Esophagus squamous epithelium (tissue), 5 donors: ENCODE data around the gene RPS6KA4. TPM values are rescaled to one million over a fixed set of nuclear protein-coding genes. Genes with fewer than 3 reads are reported as not detected.

Experiments used
- DNase-seq: peaks from one replicate; lab custom pipeline; 2025; lab: John Stamatoyannopoulos, UW
- H3K27ac ChIP-seq, 4 donors: fragments of 200-600 bp; sonication (generic); one replicate each; pipeline ENCODE4 v1.5.1; 2016 to 2019; ENCODE audit warnings: mild to moderate bottlenecking in 1 of 4
- H3K27me3 ChIP-seq, 4 donors: fragments of 200-600 bp; sonication (generic); 1 replicate in 3 of 4; 2 replicates in 1 of 4; pipeline versions ENCODE4 v1.5.1 to v1.6.0; 2017 to 2021; ENCODE audit warnings: antibody characterized with exemption in 1 of 4
- H3K36me3 ChIP-seq, 3 donors: fragments of 200-600 bp; sonication (generic); one replicate each; pipeline ENCODE4 v1.5.1; 2016 to 2019
- H3K4me1 ChIP-seq, 3 donors: fragments of 200-600 bp; sonication (generic); one replicate each; pipeline ENCODE4 v1.5.1; 2017 to 2019
- H3K4me3 ChIP-seq, 4 donors: fragments of 200-600 bp; sonication (generic); 1 replicate in 3 of 4; 2 replicates in 1 of 4; pipeline ENCODE4 v1.5.1; 2016 to 2019; ENCODE audit warnings: mild to moderate bottlenecking in 2 of 4, moderate library complexity in 1 of 4
- H3K9me3 ChIP-seq, 3 donors: fragments of 200-600 bp; sonication (generic); one replicate each; pipeline ENCODE4 v1.5.1; 2016 to 2019
- POLR2A ChIP-seq, 4 donors: fragments of 450-650 bp; IDR thresholded peaks; one replicate each; pipeline ENCODE4 v1.6.1; 2017; ENCODE audit warnings: antibody characterized with exemption in 4 of 4, mild to moderate bottlenecking in 4 of 4, moderate library complexity in 3 of 4
- WGBS, 2 donors: methylation state at CpG; one replicate each; pipeline ENCODE4 v1.1.5; 2018; 5-methylcytosine and 5-hydroxymethylcytosine counted together
- intact Hi-C: fragments of 100-400 bp; cut with DNase I; formaldehyde crosslinking; loops from one replicate; pipeline ENCODE4 v1.15.0; 2022
- total RNA-seq, 4 donors: library from RNA; depleted of rRNA; stranded (reverse); fragments of >200 nt; gene quantifications; one replicate each; pipeline ENCODE4 v1.1.0, GENCODE V29; 2016
- TF ChIP-seq, protein P1 (sequence below), 6 experiments: fragments of 450-650 bp in 4 of 6; fragments of 200-600 bp in 2 of 6; sonication (generic) in 2 of 6; IDR thresholded peaks; one replicate each; pipeline ENCODE4 v1.5.1; 2016 to 2019; ENCODE audit warnings: antibody characterized with exemption in 6 of 6, mild to moderate bottlenecking in 4 of 6, moderate library complexity in 4 of 6
- donor health status: DM: yes; HTN: yes; CAD: no.

Gene RPS6KA4
- total RNA-seq, 4 donors from 2014 or later = 28.6 to 69.8 (median 55.0) TPM

DNA sequence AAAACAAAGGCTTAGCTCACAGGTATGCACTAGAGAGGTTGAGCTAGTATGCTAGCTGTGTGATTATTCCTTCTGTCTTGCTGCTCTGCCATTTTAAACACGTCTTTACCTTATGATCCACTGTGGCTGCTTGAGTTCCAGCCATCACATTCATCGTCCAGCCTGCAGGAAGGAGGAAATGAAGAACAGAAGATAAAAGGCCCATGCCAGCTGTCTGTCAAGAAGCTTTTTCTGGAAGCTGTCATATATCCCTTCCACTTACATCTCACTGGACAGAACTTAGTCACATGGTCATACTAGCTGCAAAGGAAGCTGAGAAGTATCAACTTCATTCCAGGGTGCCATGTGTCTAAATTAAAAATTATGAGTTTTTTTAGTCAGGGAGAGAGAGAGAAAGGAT, 31.6 kb upstream of the RPS6KA4 start:
- H3K4me3 ChIP-seq = no peak overlapping the region
- WGBS, 2 donors = 85 to 89% methylated on average over 2 of the region's 2 CpGs
- no peaks in the 10 kb centered on the region for H3K27me3 ChIP-seq
- H3K9me3 ChIP-seq = no peaks in the 10 kb centered on the region
- DNase-seq = no peak
- TF ChIP-seq POLR2A (IDR thresholded peaks at IDR 0.05) = no peak
- TF ChIP-seq, protein P1, sequence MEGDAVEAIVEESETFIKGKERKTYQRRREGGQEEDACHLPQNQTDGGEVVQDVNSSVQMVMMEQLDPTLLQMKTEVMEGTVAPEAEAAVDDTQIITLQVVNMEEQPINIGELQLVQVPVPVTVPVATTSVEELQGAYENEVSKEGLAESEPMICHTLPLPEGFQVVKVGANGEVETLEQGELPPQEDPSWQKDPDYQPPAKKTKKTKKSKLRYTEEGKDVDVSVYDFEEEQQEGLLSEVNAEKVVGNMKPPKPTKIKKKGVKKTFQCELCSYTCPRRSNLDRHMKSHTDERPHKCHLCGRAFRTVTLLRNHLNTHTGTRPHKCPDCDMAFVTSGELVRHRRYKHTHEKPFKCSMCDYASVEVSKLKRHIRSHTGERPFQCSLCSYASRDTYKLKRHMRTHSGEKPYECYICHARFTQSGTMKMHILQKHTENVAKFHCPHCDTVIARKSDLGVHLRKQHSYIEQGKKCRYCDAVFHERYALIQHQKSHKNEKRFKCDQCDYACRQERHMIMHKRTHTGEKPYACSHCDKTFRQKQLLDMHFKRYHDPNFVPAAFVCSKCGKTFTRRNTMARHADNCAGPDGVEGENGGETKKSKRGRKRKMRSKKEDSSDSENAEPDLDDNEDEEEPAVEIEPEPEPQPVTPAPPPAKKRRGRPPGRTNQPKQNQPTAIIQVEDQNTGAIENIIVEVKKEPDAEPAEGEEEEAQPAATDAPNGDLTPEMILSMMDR (IDR thresholded peaks at IDR 0.05) = no peak
- H3K4me1 ChIP-seq = peaks cover 25 to 67% (median 28%) of the 10 kb centered on the region in 3 donors
- intact Hi-C loops = no loop called here
- H3K27ac ChIP-seq = no peak overlapping the region
- H3K36me3 ChIP-seq = peaks cover 2 to 13% (median 11%) of the 10 kb centered on the region in 3 donors

DNA sequence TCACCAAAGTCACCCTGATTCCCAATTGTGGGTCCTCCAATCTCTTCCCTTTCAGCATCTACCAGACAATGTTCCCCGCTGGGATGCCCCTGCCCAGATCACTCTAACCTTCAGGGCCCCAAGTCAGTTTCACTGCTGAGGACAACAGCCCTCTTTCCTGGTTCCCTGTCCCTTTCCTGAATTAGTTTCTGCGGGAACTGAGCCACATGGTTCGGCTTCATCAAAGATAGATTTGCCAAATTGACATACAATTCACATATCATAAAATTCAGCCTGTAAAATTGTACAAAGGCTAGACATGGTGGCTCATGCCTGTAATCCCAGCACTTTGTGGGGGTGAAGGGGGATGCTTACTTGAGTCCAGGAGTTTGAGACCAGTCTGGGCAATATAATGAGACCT, 31.0 kb upstream of the RPS6KA4 start:
- intact Hi-C loops = no loop called here
- H3K36me3 ChIP-seq = peaks cover 1 to 6% (median 4%) of the 10 kb centered on the region in 3 donors
- TF ChIP-seq, protein P1 (IDR thresholded peaks at IDR 0.05) = no peak
- no peak for TF ChIP-seq POLR2A (IDR thresholded peaks at IDR 0.05)
- no peaks in the 10 kb centered on the region for H3K27me3 ChIP-seq
- WGBS, 2 donors = 89 to 95% methylated on average over 3 of the region's 3 CpGs
- H3K9me3 ChIP-seq = no peaks in the 10 kb centered on the region
- H3K27ac ChIP-seq = no peak overlapping the region
- no peak for DNase-seq
- peaks cover 28 to 67% (median 29%) of the 10 kb centered on the region in 3 donors for H3K4me1 ChIP-seq
- no peak overlapping the region for H3K4me3 ChIP-seq

DNA sequence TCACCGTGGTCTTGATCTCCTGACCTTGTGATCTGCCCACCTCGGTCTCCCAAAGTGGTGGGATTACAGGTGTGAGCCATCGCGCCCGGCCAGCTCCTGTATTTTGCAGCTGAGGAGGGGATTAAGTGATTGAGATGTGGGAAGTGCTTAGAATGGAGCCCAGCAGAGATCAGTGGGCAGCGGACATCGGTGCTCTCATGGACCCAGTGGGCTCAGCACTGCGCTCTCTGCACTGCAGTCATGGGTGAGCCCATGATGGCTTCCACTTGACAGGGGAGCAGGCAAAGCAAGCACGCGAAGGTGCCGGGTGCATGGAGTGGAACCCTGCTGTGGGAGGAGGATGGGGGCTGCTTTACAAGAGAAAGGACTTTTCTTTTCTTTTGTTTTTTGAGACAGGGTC, 28.1 kb upstream of the RPS6KA4 start:
- Histone ChIP-seq H3K27me3 (no peaks in the 10 kb centered on the region), H3K4me1 (peaks cover 20 to 59% (median 21%) of the 10 kb centered on the region in 3 donors), H3K36me3 (no peaks in the 10 kb centered on the region), H3K4me3 (no peak overlapping the region), H3K27ac (peak overlapping the region in 3 of 4 donors; percentile 85 to 88 (median 87)), H3K9me3 (no peaks in the 10 kb centered on the region)
- TF ChIP-seq POLR2A (IDR thresholded peaks at IDR 0.05) = no peak
- TF ChIP-seq, protein P1 (IDR thresholded peaks at IDR 0.05) = no peak
- 92 to 93% methylated on average over 7 to 8 of the region's 11 CpGs for WGBS, 2 donors
- intact Hi-C loops = no loop called here
- DNase-seq = no peak

DNA sequence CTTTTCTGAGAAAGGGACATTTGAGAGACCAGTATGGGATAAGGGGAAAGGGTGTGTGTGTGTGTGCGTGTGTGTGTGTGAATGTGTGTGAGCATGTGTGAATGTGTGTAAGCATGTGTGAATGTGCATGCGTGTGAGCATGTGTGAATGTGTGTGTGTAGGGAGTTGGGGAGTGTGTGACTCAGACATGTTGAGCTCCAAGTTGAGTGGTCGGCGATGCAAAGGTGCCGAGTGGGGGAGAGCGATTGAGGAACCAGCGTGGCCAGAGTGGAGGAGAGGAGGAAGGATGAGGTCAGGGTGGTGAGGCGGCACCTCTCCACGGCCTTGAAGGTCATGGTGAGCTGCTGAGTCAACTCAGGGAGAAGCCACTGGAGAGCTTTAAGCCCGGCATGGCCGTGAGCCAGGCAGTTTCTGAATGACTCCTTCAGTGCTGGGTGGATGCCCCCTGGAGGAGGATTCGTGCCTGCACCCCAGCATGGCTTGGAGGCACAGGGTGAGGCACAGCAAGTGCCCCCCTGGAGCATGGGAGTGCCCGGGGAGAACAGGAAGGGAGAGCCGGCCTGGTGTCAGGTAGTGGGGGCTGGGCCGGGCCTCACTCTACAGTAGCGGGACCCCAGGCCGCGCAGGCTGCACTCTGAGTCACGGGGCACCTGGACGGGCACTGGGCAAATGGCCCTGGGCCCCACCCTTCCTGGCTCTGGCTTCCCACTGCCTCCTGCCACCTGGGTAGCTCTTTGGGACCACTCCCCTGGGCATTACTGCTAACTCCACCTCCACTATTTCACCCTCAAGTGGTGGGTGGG, 27.2 kb upstream of the RPS6KA4 start:
- no peak for TF ChIP-seq POLR2A (IDR thresholded peaks at IDR 0.05)
- TF ChIP-seq, protein P1 (IDR thresholded peaks at IDR 0.05) = peak; percentile 42 to 95 (median 77)
- H3K9me3 ChIP-seq = no peaks in the 10 kb centered on the region
- no peaks in the 10 kb centered on the region for H3K27me3 ChIP-seq
- H3K27ac ChIP-seq = peak overlapping the region; percentile 72 to 88 (median 86)
- peak overlapping the region in 1 of 4 donors; percentile 10 for H3K4me3 ChIP-seq
- H3K4me1 ChIP-seq = peaks cover 20 to 66% (median 21%) of the 10 kb centered on the region in 3 donors
- intact Hi-C loops = no loop called here
- no peaks in the 10 kb centered on the region for H3K36me3 ChIP-seq
- WGBS, 2 donors = 8 to 13% methylated on average over 11 to 12 of the region's 20 CpGs
- DNase-seq = no peak

DNA sequence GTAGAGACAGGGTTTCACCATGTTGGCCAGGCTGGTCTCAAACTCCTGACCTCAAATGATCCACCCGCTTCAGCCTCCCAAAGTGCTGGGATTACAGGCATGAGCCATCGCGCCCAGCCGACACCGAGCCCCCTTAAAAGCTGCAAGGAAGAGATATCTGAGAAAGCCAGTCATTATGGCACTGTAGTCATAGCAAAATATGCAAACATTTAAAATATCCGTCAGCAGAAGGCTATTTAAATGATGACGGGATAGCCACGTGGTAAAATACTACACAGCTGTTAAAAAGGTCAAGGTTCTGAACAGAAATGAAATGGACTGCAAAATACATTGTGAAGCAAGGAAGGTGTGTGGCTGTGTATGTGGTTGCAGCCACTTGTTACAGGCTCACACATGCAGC, 25.4 kb upstream of the RPS6KA4 start:
- no peak for DNase-seq
- intact Hi-C loops = no loop called here
- 77% methylated on average over 3 to 7 of the region's 8 CpGs for WGBS, 2 donors
- Histone ChIP-seq H3K4me1 (peaks cover 20 to 71% (median 21%) of the 10 kb centered on the region in 3 donors), H3K9me3 (no peaks in the 10 kb centered on the region), H3K36me3 (no peaks in the 10 kb centered on the region), H3K4me3 (no peak overlapping the region), H3K27me3 (no peaks in the 10 kb centered on the region), H3K27ac (peak overlapping the region in 2 of 4 donors; percentile 81 to 88)
- TF ChIP-seq, protein P1 (IDR thresholded peaks at IDR 0.05) = no peak
- no peak for TF ChIP-seq POLR2A (IDR thresholded peaks at IDR 0.05)
